Activated naive CD4-positive, alpha-beta T cell treated with anti-CD3 and anti-CD28 coated beads for 36 hours (primary cell): ENCODE measurements around the gene SPTLC3. TPM values are rescaled to one million over a fixed set of nuclear protein-coding genes. Genes with fewer than 3 reads are reported as not detected.

Experiments
- CTCF ChIA-PET: fragments of 350-600 bp; sonication (Branson Sonifier 250); formaldehyde crosslinking; loops from one replicate; lab custom pipeline; 2021; ENCODE audit warnings: antibody characterized with exemption; lab: Charles Lee
- DNase-seq: peaks from one replicate; pipeline ENCODE4 v3.0.0-alpha.2; 2020
- H3K27ac Mint-ChIP-seq: one replicate; pipeline ENCODE4 v1.8.0; 2021; ENCODE audit warnings: mild to moderate bottlenecking, mixed read lengths
- H3K27me3 Mint-ChIP-seq: one replicate; pipeline ENCODE4 v1.8.0; 2021; ENCODE audit warnings: low read depth, mixed read lengths
- H3K36me3 Mint-ChIP-seq: one replicate; pipeline ENCODE4 v1.8.0; 2021; ENCODE audit warnings: low read depth, mixed read lengths
- H3K4me1 Mint-ChIP-seq: one replicate; pipeline ENCODE4 v1.8.0; 2021; ENCODE audit warnings: low read depth, mixed read lengths
- H3K4me3 Mint-ChIP-seq: one replicate; pipeline ENCODE4 v1.8.0; 2021; ENCODE audit warnings: mild to moderate bottlenecking, moderate library complexity, mixed read lengths
- H3K9me3 Mint-ChIP-seq: one replicate; pipeline ENCODE4 v1.8.0; 2021; ENCODE audit warnings: mixed read lengths
- intact Hi-C: fragments of 100-400 bp; cut with micrococcal nuclease; formaldehyde crosslinking; loops from one replicate; pipeline ENCODE4 v1.15.1; 2023
- total RNA-seq, 2 experiments: library from RNA; stranded (reverse); gene quantifications; one replicate each; pipeline ENCODE4 v1.2.3, GENCODE V29; 2021

Gene SPTLC3
- total RNA-seq, 2 experiments from 2014 or later, result 0.15 to 0.64 TPM

DNA sequence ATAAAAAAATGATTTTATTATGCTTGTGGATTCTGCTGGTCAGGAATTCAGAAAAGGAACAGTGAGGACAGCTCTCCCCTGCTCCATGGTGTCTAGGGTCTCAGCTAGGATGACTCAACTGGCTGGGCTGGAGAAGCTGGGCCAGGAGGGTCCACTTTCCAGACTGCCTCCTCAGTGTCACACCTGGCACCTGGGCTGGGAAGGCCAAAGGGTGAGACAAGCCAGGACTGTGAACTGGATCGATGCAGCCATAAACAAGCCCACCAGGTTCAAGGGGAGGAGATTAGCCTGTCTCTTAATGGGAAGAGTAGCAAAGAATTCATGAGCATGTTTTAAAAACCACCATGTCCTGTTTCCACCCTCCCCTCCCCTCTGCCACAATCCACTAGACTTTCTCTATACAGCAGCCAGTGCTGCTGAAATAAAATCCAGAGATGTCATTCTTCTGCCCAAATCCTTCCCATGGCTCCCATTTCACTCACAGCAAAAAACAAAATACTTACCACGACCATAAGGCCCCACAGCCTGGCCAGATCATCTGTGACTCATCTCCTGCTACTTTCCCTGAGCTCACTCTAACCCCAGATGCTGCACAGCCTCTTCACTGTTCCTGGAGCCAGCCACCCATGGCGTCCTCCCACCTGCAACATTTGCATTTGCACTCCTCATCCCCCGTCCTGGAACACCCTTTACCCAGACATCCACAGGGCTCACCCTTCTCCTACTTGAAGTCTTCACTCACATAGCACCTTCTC lies 13.8 kb downstream of the SPTLC3 start:
- no peaks in the 10 kb centered on the region for H3K27me3 Mint-ChIP-seq

DNA sequence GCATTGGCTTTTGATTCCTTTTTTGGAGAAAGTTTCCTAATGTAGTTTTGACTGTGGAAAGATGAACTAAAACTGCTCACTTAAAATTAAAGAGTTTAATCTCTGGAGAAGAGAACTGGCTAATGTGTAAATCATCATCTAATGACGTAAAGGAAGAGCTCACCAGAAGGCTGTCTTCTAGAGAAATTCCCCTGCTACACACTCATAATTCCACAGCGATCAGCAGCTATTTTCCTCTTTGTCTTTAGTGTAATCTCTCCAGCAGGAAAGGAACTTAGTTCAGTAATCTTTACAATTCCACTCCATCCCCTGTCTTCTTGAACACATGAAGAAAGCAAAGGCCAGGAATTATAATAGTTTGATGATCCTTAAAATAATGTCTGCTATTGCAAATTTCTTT lies 15.8 kb downstream of the SPTLC3 start:
- H3K4me3 Mint-ChIP-seq, result no peak overlapping the region
- no peaks in the 10 kb centered on the region for H3K27me3 Mint-ChIP-seq
- no peak for DNase-seq
- CTCF ChIA-PET, result no interaction called here
- H3K9me3 Mint-ChIP-seq, result peaks cover 26% of the 10 kb centered on the region
- no peak overlapping the region for H3K27ac Mint-ChIP-seq
- no peaks in the 10 kb centered on the region for H3K36me3 Mint-ChIP-seq
- no peaks in the 10 kb centered on the region for H3K4me1 Mint-ChIP-seq
- intact Hi-C loops, result no loop called here

More for the DNA sequence above, 13.8 kb downstream of the SPTLC3 start:
- Mint-ChIP-seq H3K9me3 (peaks cover 26% of the 10 kb centered on the region), H3K27ac (no peak overlapping the region), H3K4me3 (no peak overlapping the region), H3K4me1 (no peaks in the 10 kb centered on the region), H3K36me3 (peaks cover 1% of the 10 kb centered on the region)
- CTCF ChIA-PET, result no interaction called here
- no peak for DNase-seq
- intact Hi-C loops, result no loop called here

DNA sequence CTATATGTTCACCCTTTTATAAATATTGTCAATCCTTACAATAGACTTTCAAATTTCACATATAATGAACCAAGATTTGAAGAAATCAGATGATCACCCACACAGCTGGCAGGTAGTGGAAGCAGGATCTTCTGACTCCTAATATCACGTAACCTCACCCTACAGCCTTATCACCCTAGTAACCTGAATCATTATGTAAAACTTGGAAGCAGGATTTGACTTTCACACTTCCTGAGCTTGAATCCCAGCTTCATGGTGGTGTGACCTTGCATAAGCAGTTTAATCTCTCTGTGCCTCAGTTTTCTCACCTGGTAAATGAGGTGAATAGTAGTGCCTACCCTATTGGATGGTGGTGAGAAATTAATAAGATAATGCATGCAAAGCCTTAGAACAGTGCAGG lies 16.4 kb downstream of the SPTLC3 start:
- Mint-ChIP-seq H3K9me3 (peaks cover 22% of the 10 kb centered on the region), H3K27me3 (no peaks in the 10 kb centered on the region), H3K4me1 (no peaks in the 10 kb centered on the region), H3K4me3 (no peak overlapping the region), H3K27ac (no peak overlapping the region), H3K36me3 (no peaks in the 10 kb centered on the region)
- CTCF ChIA-PET, result no interaction called here
- DNase-seq, result no peak
- intact Hi-C loops, result no loop called here

DNA sequence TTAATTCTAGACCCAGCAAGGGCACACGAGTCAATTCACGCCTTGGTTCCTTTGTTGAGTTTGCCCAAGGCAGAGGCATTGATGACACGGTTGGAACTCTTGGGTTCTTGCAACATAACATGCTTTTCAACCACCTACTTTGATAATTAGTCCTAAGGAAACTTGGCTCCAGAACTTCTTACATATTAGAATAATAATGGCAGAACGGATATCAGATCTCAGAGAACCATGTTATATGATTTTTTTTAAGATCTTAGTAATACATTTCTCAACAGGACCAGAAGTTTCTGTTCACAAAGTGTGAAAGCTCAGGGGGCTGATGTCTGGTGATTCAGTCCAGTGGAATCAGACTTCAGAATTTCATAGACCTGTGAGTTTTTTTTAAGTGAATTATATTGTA lies 19.2 kb downstream of the SPTLC3 start:
- intact Hi-C loops, result no loop called here
- Mint-ChIP-seq H3K4me3 (no peak overlapping the region), H3K36me3 (no peaks in the 10 kb centered on the region), H3K27ac (no peak overlapping the region), H3K4me1 (no peaks in the 10 kb centered on the region), H3K9me3 (peaks cover under 1% of the 10 kb centered on the region), H3K27me3 (no peaks in the 10 kb centered on the region)
- DNase-seq, result no peak
- CTCF ChIA-PET, result interaction anchor here (0.7 kb wide), 1 partner anchor 198 kb away, joined by 3 read pairs; no protein-coding TSS in a partner anchor

DNA sequence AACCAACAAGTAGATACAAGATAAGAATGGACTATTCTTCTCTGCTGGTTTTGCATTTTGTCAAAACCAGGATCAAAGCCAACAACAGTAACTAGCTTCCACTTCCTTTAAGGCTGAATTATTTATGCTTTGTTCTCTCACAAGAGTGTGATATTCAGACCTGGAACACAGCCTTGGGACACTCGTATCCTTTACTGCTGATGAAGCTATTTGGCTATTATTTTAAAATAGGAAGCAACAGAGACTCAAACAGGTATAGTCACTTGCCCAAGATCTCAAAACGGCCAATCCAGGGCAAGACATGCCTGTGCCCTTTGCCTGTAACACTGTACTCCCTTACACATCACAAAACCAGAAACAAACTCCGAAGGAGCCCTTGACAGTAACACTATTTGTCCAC lies 19.9 kb downstream of the SPTLC3 start:
- Mint-ChIP-seq H3K4me1 (no peaks in the 10 kb centered on the region), H3K9me3 (no peaks in the 10 kb centered on the region), H3K4me3 (no peak overlapping the region), H3K27ac (no peak overlapping the region), H3K36me3 (no peaks in the 10 kb centered on the region), H3K27me3 (no peaks in the 10 kb centered on the region)
- CTCF ChIA-PET, result no interaction called here
- DNase-seq, result no peak
- intact Hi-C loops, result no loop called here

DNA sequence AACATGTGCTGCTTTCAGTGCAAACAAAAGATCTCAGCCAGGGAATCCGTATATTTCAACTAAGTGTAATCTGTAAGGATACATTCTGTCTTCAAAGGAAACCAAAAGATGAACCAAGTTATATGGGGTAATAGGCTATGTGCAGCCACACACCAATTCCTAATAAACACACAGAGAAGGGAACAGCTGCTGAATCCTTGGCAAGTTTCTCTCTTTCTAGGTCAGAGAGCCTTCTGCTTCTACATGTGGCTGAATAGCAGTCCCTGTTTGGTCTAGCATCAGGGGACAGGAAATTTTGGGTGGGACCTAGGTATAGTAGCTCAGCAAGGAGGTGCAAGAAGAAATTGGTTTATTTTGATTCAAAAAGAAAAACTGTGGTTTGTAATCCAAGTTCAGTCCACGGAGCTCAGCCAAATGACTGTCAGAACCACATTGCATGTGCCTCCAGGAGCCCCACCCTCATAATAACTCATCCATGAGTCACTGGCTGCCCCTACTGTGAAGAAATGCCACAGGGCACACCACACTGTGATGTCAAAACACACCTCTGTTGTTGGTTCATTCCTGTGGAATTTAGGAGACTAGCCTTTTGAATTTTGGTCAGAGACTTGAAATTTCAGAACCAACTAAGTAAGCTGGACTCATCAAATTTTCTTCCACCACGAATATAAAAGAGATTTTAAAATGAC lies 21.1 kb downstream of the SPTLC3 start:
- Mint-ChIP-seq H3K9me3 (no peaks in the 10 kb centered on the region), H3K27ac (no peak overlapping the region), H3K27me3 (no peaks in the 10 kb centered on the region), H3K36me3 (no peaks in the 10 kb centered on the region), H3K4me3 (no peak overlapping the region), H3K4me1 (no peaks in the 10 kb centered on the region)
- DNase-seq, result no peak
- intact Hi-C loops, result no loop called here
- CTCF ChIA-PET, result no interaction called here

DNA sequence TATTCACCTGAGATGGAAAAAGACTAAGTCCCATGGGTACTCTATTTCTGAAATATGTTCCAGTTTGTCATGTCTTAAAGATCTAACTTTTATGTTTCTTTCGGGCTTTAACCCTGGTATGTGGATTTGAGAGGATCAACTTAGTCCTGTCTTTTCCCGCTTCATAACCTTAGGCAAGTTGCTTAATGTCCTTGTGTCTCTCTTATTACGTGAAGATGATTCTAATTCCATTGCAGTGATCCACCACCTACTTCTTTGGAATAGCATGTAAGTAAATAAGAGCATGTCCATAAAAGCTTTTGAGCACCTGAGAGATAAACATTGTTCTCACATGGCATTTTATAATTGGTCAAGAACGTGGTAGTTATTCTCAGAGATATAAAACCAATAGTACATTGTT lies 23.0 kb downstream of the SPTLC3 start:
- Mint-ChIP-seq H3K4me3 (no peak overlapping the region), H3K36me3 (no peaks in the 10 kb centered on the region), H3K27me3 (no peaks in the 10 kb centered on the region), H3K4me1 (no peaks in the 10 kb centered on the region), H3K9me3 (no peaks in the 10 kb centered on the region), H3K27ac (no peak overlapping the region)
- CTCF ChIA-PET, result no interaction called here
- DNase-seq, result no peak
- intact Hi-C loops, result no loop called here

DNA sequence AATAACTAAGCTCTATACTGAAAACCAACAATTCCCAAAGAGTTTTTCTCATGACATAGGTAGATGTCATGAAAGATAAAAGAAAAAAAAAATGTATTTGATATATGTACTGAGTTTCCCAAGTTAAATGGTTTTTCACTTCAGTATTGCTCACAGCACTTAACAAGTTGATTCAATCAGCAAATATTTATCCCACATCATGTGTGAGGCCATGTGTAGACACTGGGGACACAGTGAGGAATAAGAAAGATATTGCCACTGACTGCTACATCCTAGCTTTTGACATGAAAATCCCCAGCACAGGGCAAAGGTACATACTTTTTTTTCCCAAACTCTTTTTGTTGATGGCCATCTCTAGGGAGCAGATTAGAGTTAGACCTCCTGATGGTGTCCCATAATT lies 25.3 kb downstream of the SPTLC3 start:
- Mint-ChIP-seq H3K27ac (no peak overlapping the region), H3K9me3 (no peaks in the 10 kb centered on the region), H3K4me1 (no peaks in the 10 kb centered on the region), H3K36me3 (no peaks in the 10 kb centered on the region), H3K27me3 (no peaks in the 10 kb centered on the region), H3K4me3 (no peak overlapping the region)
- DNase-seq, result no peak
- CTCF ChIA-PET, result no interaction called here
- intact Hi-C loops, result no loop called here

DNA sequence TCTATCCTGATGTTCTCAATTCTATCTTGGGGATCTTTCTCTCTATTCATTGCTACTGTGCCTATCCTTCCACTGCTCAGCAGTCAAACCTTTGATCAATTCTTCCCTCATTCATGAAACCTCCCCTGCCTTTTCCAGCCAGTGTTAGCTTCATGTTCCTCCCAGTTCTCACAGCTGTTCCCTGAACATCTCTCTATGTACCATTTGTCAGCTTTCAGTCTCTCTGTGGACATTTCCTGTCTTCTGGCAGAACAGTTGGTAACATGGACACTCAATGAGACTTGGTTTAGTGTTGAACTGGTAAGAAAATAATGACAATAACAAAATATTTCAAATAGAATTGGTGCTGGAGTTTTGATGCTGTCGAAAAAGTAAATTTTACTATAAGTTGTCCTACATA lies 26.2 kb downstream of the SPTLC3 start:
- H3K9me3 Mint-ChIP-seq, result no peaks in the 10 kb centered on the region
- H3K27me3 Mint-ChIP-seq, result no peaks in the 10 kb centered on the region
- H3K27ac Mint-ChIP-seq, result no peak overlapping the region
- H3K4me3 Mint-ChIP-seq, result no peak overlapping the region
- CTCF ChIA-PET, result no interaction called here
- intact Hi-C loops, result no loop called here
- no peak for DNase-seq
- H3K4me1 Mint-ChIP-seq, result no peaks in the 10 kb centered on the region
- no peaks in the 10 kb centered on the region for H3K36me3 Mint-ChIP-seq

DNA sequence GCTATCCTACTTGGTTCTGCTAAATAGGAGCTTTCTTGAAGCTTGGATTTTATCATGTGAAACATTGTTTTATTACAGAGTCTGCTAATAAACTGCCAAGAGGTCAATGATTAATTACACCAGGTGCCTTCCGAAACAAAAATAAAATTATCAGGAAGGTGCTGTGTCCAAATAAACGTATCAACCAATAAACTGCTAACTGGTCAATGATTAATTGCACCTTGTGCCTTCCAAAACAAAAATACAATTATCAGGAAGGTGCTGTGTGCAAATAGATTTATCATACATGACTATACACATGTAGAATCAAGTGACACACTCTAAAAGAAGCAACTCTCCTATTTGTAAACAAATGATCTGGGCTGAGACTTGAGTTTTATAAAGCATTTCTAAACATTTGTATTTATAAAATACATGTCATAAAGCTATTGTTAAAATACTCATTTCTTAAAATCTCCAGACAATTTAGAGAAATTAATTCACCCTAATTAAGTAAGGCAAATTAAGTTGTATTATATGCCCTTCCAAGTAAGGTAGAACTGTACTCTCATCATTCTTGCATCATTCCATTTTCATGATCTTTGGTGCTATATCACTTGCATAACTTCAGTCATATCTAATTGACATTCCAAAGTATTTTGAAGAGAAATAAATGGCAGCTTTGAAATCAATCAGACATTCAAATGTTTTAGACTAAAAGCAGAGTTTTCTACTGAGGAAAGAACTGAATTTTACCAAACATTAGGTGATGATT lies 26.8 kb downstream of the SPTLC3 start:
- Mint-ChIP-seq H3K36me3 (no peaks in the 10 kb centered on the region), H3K4me1 (no peaks in the 10 kb centered on the region), H3K27me3 (no peaks in the 10 kb centered on the region), H3K9me3 (no peaks in the 10 kb centered on the region), H3K27ac (no peak overlapping the region), H3K4me3 (no peak overlapping the region)
- intact Hi-C loops, result no loop called here
- no peak for DNase-seq
- CTCF ChIA-PET, result no interaction called here

DNA sequence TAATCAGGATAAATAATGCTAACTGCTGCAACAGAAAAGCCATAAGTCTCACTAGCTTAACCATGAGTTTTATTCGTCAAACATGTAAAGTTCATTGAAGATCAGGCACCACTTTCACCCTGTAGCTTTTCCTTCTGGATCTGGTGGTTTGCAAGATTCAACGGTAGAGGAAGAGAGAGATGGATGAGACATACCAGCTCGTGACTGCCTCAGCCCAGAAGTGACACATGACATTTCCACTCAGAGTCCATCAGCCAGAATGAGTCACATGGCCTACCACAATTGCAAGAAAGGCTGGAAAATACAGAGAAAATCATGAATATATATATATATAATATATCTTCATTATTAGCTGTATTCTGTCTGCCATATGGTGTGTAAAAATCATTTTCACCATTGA lies 29.0 kb downstream of the SPTLC3 start:
- Mint-ChIP-seq H3K4me1 (no peaks in the 10 kb centered on the region), H3K27me3 (no peaks in the 10 kb centered on the region), H3K27ac (no peak overlapping the region), H3K36me3 (no peaks in the 10 kb centered on the region), H3K4me3 (no peak overlapping the region), H3K9me3 (no peaks in the 10 kb centered on the region)
- intact Hi-C loops, result no loop called here
- no peak for DNase-seq
- CTCF ChIA-PET, result no interaction called here

DNA sequence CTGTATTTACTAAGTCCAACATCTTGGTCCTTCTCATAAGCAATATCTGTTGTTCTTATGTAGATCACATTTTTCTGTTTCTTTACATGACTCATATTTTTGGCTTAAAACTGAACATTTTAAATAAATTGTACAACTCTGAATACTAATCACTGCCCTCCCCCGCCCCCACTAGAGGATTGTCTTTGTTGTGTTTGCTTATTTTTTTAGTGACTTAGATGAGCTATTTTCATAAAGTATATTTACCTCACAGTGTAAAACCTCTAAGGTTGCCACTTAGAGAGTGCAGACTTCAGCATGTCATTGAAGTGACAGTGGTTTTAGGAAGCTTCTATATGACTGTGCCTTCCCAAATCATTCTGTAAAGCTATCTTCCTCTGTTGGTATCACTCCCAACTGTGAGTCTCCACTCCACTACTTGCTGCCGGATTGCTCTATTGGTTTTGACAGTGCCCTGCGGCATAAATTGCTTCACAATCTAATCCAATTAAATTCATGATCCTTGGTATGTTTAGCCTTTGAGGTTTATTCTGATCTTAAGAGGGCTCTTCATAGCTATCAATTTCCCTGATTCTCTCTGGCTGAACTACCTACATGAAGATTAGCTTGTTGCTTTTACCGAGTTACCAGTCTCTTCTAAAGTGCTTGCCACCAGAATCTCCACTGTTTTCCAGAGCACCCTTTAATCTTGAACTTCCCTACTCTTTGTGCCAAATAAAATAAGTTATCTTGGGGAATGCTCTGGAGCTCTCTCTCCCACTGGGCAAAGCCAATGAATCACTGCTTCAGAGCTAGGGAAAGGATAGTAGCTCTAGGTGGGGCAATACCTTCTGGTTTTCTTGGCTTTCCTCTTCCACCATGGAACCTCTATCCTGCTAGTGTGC lies 33.0 kb downstream of the SPTLC3 start:
- Mint-ChIP-seq H3K36me3 (no peaks in the 10 kb centered on the region), H3K9me3 (no peaks in the 10 kb centered on the region), H3K27ac (no peak overlapping the region), H3K4me1 (no peaks in the 10 kb centered on the region), H3K4me3 (no peak overlapping the region), H3K27me3 (peaks cover 3% of the 10 kb centered on the region)
- CTCF ChIA-PET, result no interaction called here
- intact Hi-C loops, result no loop called here
- no peak for DNase-seq
